ENCODE data around the gene SETD1A. TPM values are rescaled to one million over a fixed set of nuclear protein-coding genes. Genes with fewer than 3 reads are reported as not detected.

SETD1A gene
- total and polyA plus RNA-seq, 8 donors = 4.4 to 22.2 (median 8.7) TPM

- H3K9me3 ChIP-seq = no peaks in the 10 kb centered on the region
- no peaks in the 10 kb centered on the region for H3K27me3 ChIP-seq
- intact Hi-C loops (cut with DNase I; ENCODE audit: low total_unique reads) = no loop called here
- no peak overlapping the region for H3K4me3 ChIP-seq
- peaks cover 0 to 14% (median 4%) of the 10 kb centered on the region in 4 donors for H3K4me1 ChIP-seq
- no peak for TF ChIP-seq EP300 (IDR thresholded peaks at IDR 0.05)
- no peak for TF ChIP-seq POLR2A (IDR thresholded peaks at IDR 0.05)
- no peak for TF ChIP-seq POLR2AphosphoS5 (IDR thresholded peaks at IDR 0.05)
- TF ChIP-seq CTCF (IDR thresholded peaks at IDR 0.05) = no peak
- no peaks in the 10 kb centered on the region for H3K36me3 ChIP-seq
- no peak for DNase-seq
- 83 to 88% (median 86%) methylated on average over 5 of the region's 5 CpGs for WGBS, 5 donors
- H3K27ac ChIP-seq = no peak overlapping the region
These were observed 67.8 kb downstream of the SETD1A start for GRCh38 chr16:31025339-31025738.

GRCh38 chr16:31029272-31029671, 71.7 kb downstream of the SETD1A start:
- Histone ChIP-seq H3K4me3 (no peak overlapping the region), H3K27ac (no peak overlapping the region), H3K27me3 (no peaks in the 10 kb centered on the region), H3K9me3 (no peaks in the 10 kb centered on the region), H3K4me1 (peaks cover under 1 to 16% (median 14%) of the 10 kb centered on the region in 4 donors), H3K36me3 (no peaks in the 10 kb centered on the region)
- TF ChIP-seq CTCF (IDR thresholded peaks at IDR 0.05) (no peak), POLR2A (IDR thresholded peaks at IDR 0.05) (no peak), POLR2AphosphoS5 (IDR thresholded peaks at IDR 0.05) (no peak), EP300 (IDR thresholded peaks at IDR 0.05) (no peak)
- DNase-seq = no peak
- intact Hi-C loops (cut with DNase I; ENCODE audit: low total_unique reads) = no loop called here
- WGBS, 5 donors = 72 to 88% (median 84%) methylated on average over 4 to 5 of the region's 5 CpGs

- TF ChIP-seq CTCF (IDR thresholded peaks at IDR 0.05) (no peak), POLR2A (IDR thresholded peaks at IDR 0.05) (no peak), POLR2AphosphoS5 (IDR thresholded peaks at IDR 0.05) (no peak), EP300 (IDR thresholded peaks at IDR 0.05) (no peak)
- peaks cover 11 to 20% (median 18%) of the 10 kb centered on the region in 4 donors for H3K36me3 ChIP-seq
- H3K27ac ChIP-seq = peak overlapping the region in 1 of 5 donors; percentile 92
- intact Hi-C loops (cut with DNase I; ENCODE audit: low total_unique reads) = no loop called here
- no peak for DNase-seq
- H3K9me3 ChIP-seq = no peaks in the 10 kb centered on the region
- WGBS, 5 donors = 78 to 86% (median 82%) methylated on average over 4 of the region's 4 CpGs
- peaks cover 5 to 35% (median 24%) of the 10 kb centered on the region in 4 donors for H3K4me1 ChIP-seq
- no peaks in the 10 kb centered on the region for H3K27me3 ChIP-seq
- no peak overlapping the region for H3K4me3 ChIP-seq
These were observed 73.7 kb downstream of the SETD1A start for GRCh38 chr16:31031276-31031675.

GRCh38 chr16:31032736-31033708, 75.5 kb downstream of the SETD1A start, which contains the start of gene STX4:
TSS of gene STX4 (plus strand) at chr16:31033558. CDS start at chr16:31033806, 248 bp downstream.
- DNase-seq = peak; percentile 99
- H3K27ac ChIP-seq = peak within 1 kb of the TSS; percentile 86 to 96 (median 92)
- peak within 1 kb of the TSS; percentile 90 to 99 (median 96) for H3K4me3 ChIP-seq
- H3K27me3 ChIP-seq = no peaks in the 10 kb centered on the region
- WGBS, 5 donors = 0 to 1% (median 1%) methylated on average over 48 to 75 of the region's 75 CpGs
- H3K4me1 ChIP-seq = peaks cover 5 to 43% (median 24%) of the 10 kb centered on the region in 4 donors
- peaks cover 16 to 35% (median 31%) of the 10 kb centered on the region in 4 donors for H3K36me3 ChIP-seq
- no peaks in the 10 kb centered on the region for H3K9me3 ChIP-seq
- TF ChIP-seq POLR2A (IDR thresholded peaks at IDR 0.05) (no peak), CTCF (IDR thresholded peaks at IDR 0.05) (no peak), EP300 (IDR thresholded peaks at IDR 0.05) (no peak), POLR2AphosphoS5 (IDR thresholded peaks at IDR 0.05) (peak; percentile 71 to 91 (median 77))
- intact Hi-C loops (cut with DNase I; ENCODE audit: low total_unique reads) = no loop called here
